Rectal smooth muscle tissue (tissue), 1 donor: Measurements from ENCODE around the gene LYPLA2.
"Not testable (repeated sequence)": the region's sequence is repeated elsewhere in the genome, so short reads cannot be mapped to it uniquely, and the experiment has no call there.

ENCODE experiments used
- H3K27ac ChIP-seq: one replicate; pipeline ENCODE4 v1.7.0; 2013; ENCODE audit warnings: low read depth, low read length, inconsistent platforms
- H3K27me3 ChIP-seq: one replicate; pipeline ENCODE4 v1.7.0; 2013; ENCODE audit warnings: low read length; ENCODE audit not compliant: control insufficient read depth, insufficient read depth
- H3K36me3 ChIP-seq: one replicate; pipeline ENCODE4 v1.7.0; 2013; ENCODE audit warnings: low read length; ENCODE audit not compliant: control insufficient read depth, insufficient read depth
- H3K4me1 ChIP-seq: one replicate; pipeline ENCODE4 v1.7.0; 2013; ENCODE audit warnings: low read length; ENCODE audit not compliant: control insufficient read depth, insufficient read depth
- H3K4me3 ChIP-seq: one replicate; pipeline ENCODE4 v1.7.0; 2013; ENCODE audit warnings: low read length
- H3K9ac ChIP-seq: one replicate; pipeline ENCODE4 v1.7.0; 2013; ENCODE audit warnings: low read length

LYPLA2 gene

DNA sequence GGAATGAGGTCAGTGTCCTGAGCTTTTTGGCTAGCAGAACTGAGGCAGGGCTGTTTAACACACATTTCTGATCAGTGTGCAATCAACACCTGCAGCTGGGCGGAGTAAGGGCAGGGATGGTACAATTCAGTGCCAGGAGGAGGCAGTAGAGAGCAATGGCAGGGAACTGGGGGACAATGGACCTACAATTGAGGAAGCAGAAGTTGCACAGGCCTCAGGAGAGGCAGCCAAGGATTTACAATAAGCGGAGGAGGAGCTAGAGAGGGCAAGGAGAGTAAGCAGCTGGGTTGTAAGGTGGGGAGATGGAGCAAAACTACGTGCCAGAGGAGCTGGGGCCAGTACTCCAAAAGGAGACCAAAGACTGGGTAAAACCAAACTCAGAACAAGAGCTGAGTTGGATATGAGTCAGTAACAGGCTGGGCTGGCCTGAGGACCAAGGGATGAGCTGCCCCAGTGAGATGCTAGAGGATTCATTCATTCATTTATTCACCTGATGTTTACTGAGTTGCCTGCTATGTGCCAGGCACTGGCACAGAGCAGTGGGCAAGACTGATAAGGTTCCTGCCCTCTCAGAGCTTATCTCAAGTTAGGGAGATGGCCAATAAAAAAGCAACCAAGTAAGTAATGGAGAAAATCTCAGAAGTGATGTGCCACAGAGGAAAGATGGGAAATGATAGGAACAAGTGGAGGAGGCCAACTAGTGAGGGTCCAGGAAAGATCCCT is 20.0 kb downstream of the LYPLA2 start:
- no peak overlapping the region for H3K9ac ChIP-seq
- no peak overlapping the region for H3K27ac ChIP-seq
- H3K27me3 ChIP-seq: no peaks in the 10 kb centered on the region
- peaks cover 25% of the 10 kb centered on the region for H3K36me3 ChIP-seq
- no peak overlapping the region for H3K4me3 ChIP-seq
- no peaks in the 10 kb centered on the region for H3K4me1 ChIP-seq

DNA sequence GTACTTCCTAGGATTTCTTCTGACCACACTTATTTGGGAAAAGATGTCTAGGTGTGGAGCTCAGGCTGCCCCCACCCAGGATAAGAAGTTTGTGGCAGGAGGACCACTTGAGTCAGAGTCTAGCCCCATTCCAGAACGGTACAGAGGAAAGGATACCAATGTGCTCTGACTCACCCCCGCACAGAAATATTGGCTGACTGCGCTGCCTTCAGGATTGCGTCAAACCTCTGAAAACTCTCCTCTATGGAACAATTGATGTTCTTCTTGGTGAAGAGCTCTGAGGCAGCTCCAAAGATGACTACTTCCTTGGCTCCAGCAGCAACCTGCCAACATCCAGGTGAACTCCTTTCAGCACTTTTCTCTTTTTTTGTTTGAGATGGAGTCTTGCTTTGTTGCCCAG is 23.1 kb downstream of the LYPLA2 start:
- no peaks in the 10 kb centered on the region for H3K4me1 ChIP-seq
- no peak overlapping the region for H3K9ac ChIP-seq
- no peak overlapping the region for H3K27ac ChIP-seq
- H3K36me3 ChIP-seq: peaks cover 41% of the 10 kb centered on the region
- H3K4me3 ChIP-seq: no peak overlapping the region
- H3K27me3 ChIP-seq: no peaks in the 10 kb centered on the region

DNA sequence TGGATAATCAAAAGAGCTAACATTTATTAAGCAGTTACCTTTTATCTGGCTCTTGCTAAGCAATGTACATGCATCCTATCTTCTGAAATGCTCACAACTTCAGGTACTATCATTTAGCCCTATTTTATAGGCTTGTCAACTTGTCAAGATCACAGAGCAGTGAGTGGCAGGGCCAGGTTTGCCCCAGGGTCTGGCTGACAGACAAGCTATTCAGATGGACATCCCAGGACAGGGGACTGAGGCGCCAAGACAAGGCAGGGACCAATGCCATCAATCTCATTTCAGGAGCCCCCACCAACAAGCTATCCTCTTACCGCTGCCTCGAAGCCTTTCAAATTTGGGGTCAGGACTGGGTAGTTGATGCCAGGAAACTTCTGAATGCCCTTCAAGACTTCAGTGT is 25.4 kb downstream of the LYPLA2 start:
- Histone ChIP-seq H3K36me3 (peaks cover 39% of the 10 kb centered on the region), H3K9ac (no peak overlapping the region), H3K27me3 (no peaks in the 10 kb centered on the region), H3K4me3 (no peak overlapping the region), H3K4me1 (no peaks in the 10 kb centered on the region), H3K27ac (no peak overlapping the region)

DNA sequence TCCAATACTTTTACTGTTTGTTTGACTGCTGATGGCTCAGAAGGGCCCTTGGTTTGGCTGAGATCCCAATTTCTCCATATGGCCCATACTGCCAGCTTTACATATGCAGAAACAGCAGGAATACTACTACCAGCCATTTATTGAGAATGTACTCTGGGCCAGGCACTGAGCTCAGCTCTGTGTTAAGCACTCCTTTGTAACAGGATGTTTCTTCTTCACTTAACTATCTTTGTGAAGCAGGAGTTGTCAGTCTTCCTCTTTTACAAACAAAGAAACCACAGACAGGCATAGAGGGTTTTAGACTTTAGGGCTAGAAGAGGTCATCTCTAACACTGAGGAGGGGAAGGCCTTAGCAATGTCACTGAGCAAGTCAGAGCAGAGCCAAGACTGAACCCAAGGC is 26.0 kb downstream of the LYPLA2 start:
- Histone ChIP-seq H3K36me3 (peaks cover 37% of the 10 kb centered on the region), H3K4me1 (no peaks in the 10 kb centered on the region), H3K27me3 (no peaks in the 10 kb centered on the region), H3K27ac (no peak overlapping the region), H3K9ac (no peak overlapping the region), H3K4me3 (no peak overlapping the region)

DNA sequence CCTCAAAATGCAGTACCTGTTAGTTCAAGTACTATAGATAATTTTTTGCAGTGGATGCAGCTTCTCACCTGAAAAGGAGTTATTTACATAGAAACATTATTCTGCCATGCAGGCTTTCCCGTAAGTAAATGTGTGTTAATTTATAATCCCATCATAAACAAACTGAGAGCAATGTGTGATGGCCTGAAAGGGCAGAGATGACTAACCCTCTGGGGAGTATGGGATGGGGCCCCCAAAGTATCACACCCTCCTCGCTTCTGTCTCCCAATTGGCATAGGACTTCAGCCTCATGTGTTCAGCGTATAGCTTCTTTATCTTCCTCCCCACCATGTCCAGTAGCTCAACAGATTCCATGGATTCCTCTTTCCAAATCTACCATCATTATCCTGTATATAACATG is 26.7 kb downstream of the LYPLA2 start:
- Histone ChIP-seq H3K9ac (no peak overlapping the region), H3K4me1 (no peaks in the 10 kb centered on the region), H3K27me3 (no peaks in the 10 kb centered on the region), H3K27ac (no peak overlapping the region), H3K36me3 (peaks cover 32% of the 10 kb centered on the region), H3K4me3 (no peak overlapping the region)

DNA sequence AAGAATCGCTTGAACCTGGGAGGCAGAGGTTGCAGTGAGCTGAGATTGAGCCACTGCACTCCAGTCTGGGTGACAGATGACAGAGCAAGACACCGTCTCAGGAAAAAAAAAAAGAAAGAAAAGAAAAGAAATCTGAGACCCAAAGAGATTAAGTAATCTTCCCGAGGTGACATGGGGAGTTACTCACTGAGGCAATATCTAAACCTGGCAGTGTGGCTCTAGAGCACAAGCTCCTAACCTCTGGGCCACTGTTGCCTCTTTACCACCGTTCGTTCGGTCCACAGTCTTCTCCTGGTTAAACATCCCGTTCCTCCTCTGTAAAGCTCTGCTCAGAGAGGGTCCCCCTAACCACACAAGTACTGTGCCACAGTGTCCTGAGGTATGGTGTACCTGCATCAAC is 32.8 kb downstream of the LYPLA2 start:
- Histone ChIP-seq H3K4me1 (peaks cover 10% of the 10 kb centered on the region), H3K4me3 (no peak overlapping the region), H3K36me3 (peaks cover 4% of the 10 kb centered on the region), H3K27ac (no peak overlapping the region), H3K9ac (no peak overlapping the region), H3K27me3 (no peaks in the 10 kb centered on the region)

DNA sequence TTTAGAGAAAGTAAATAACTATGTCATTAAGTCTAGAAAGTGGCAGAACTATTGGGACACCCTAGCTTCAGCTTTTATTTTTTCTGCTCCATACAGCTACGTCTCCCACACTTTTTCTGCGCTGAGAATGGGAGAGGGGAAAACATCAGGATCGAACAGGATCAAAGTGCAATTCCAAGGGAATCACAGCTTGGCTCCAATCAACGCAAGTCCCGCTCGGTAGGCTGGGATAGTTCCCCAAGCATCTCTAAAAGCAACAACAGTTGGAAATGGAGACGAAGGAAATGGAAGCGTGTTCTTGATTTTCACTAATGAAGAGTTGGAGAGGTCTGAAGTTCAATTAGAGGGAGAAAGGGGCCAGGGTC is 33.7 kb downstream of the LYPLA2 start:
- Histone ChIP-seq H3K27me3 (no peaks in the 10 kb centered on the region), H3K4me3 (peak overlapping the region; percentile 100), H3K27ac (peak overlapping the region; percentile 96), H3K9ac (peak overlapping the region; percentile 100), H3K36me3 (peaks cover 2% of the 10 kb centered on the region), H3K4me1 (peaks cover 10% of the 10 kb centered on the region)

DNA sequence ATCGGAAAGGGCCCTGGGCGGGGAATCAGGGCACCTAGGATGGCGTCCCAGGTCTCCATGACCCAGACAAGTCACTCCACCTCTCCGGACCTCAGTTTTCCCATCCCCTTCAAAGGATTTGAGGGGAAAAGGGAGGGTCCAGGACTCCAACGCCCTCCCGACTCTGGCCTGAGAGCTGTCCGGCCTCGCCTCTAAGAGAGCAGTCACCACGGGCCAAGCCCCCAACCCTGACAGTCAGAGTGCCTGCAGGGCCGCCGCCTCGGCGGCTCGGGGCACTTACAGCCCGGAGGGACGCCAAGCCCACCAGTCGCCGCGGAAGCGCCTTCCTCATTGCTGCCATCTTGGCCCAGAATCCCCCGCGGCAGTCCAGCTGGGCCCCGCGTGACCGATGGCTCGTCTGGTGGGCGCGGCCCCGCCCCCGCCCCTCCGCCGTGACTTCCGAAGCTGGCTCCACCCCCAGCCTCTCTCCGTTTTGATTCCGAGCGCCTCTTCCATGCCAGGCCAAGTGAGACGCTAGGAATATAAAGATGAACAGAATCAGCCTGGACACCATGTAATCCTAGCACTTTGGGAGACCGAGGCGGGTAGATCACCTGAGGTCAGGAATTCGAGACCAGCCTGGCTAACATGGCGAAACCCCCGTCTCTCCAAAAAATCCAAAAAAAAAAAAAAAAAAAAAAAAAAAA is 34.3 kb downstream of the LYPLA2 start, which contains the start of gene HMGCL:
TSS of gene HMGCL (minus strand) at position 354 of the 686 bp plus-strand sequence. CDS start at position 340, 14 bp downstream.
- H3K9ac ChIP-seq: peak within 1 kb of the TSS; percentile 100
- peak within 1 kb of the TSS; percentile 100 for H3K4me3 ChIP-seq
- H3K4me1 ChIP-seq: peaks cover 10% of the 10 kb centered on the region
- no peaks in the 10 kb centered on the region for H3K27me3 ChIP-seq
- H3K27ac ChIP-seq: peak within 1 kb of the TSS; percentile 96
- peaks cover under 1% of the 10 kb centered on the region for H3K36me3 ChIP-seq

DNA sequence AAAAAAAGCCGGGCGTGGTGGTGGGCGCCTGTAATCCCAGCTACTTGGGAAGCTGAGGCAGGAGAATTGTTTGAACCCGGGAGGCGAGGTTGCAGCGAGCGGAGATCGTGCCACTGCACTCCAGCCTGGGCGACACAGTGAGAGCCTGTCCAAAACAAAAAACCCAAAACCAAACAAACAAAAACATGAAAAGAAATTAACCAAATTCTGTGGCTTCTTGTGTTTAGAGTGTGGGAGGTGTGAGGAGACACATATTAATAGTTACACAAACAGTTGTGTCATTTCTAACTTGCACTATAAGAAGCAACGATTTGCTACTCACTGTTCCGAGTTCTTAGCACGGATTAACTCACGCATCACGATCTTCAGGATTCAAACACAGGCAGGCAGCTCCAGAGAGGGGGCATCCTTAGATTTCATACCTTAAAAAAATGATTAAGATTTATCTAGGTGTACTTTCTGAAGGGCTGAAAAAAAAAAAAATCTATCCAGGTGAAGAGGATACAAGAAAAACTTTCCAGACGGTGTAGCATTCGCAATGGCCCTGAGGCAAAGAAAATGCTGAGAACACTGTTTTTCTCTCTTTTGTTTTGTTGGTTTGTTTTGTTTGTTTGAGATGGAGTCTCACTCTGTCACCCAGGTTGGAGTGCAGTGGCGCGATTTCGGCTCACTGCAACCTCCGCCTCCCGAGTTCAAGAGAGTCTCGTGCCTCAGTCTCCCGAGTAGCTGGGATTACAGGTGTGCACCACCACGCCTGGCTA is 35.0 kb downstream of the LYPLA2 start:
- H3K36me3 ChIP-seq: no peaks in the 10 kb centered on the region
- H3K4me3 ChIP-seq: peak overlapping the region; percentile 100
- peaks cover 10% of the 10 kb centered on the region for H3K4me1 ChIP-seq
- H3K27me3 ChIP-seq: no peaks in the 10 kb centered on the region
- H3K27ac ChIP-seq: peak overlapping the region; percentile 96
- H3K9ac ChIP-seq: no peak overlapping the region

DNA sequence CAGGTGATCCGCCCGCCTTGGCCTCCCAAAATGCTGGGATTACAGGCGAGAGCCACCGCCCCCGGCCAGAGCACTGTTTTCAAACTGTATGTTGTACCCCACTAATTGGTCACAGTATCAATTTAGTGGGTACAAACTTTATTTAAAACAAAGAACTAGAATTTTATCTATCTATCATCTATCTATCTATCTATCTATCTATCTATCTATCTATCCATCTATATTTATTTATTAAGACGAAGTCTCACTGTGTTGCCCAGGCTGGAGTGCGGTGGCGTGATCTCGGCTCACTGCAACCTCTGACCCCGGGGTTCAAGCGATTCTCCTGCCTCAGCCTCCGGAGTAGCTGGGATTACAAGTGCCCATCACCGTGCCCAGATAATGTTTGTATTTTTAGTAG is 35.6 kb downstream of the LYPLA2 start:
- H3K27ac ChIP-seq, H3K4me3 ChIP-seq, H3K9ac ChIP-seq, H3K36me3 ChIP-seq, H3K4me1 ChIP-seq, H3K27me3 ChIP-seq: not testable (repeated sequence)

DNA sequence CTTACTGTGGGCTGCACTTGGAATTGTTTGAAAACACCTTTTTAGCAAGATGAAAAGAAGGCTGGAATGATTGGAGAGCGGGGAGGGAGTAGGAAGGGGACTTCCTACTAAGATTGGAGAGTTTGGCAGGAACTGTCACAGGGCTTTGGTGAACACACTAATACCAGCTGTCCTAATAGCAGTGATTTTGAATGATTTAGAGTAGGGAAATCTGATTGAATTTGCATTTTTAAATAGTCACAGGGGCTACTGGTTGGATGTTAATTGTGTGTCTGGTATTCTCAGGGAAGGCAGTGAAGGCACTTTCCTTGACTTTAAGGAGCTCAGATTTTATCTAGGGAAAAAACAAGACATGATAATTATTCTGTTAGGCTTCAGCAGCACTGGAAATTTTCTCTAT is 36.8 kb downstream of the LYPLA2 start:
- H3K9ac ChIP-seq: no peak overlapping the region
- no peaks in the 10 kb centered on the region for H3K27me3 ChIP-seq
- H3K27ac ChIP-seq: no peak overlapping the region
- H3K4me3 ChIP-seq: no peak overlapping the region
- H3K36me3 ChIP-seq: no peaks in the 10 kb centered on the region
- H3K4me1 ChIP-seq: peaks cover 10% of the 10 kb centered on the region

DNA sequence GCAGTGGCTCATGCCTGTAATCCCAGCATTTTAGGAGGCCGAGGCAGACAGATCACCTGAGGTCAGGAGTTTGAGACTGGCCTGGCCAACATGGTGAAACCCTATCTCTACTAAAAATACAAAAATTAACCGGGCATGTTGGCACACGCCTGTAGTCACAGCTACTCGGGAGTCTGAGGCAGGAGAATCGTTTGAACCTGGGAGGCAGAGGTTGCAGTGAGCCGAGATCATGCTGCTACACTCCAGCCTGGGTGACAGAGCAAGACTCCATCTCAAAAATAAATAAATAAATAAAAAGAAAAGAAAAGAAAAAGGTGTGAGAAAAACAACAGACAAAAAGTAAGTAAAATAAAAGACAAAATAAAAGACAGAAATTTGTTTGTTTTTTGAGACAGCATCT is 43.2 kb downstream of the LYPLA2 start:
- H3K27me3 ChIP-seq, H3K9ac ChIP-seq, H3K36me3 ChIP-seq, H3K4me3 ChIP-seq, H3K4me1 ChIP-seq, H3K27ac ChIP-seq: not testable (repeated sequence)
